IPS-NIHi11 (cell line): ENCODE data around the gene STX4.

Experiments
- DNase-seq: peaks from one replicate; pipeline ENCODE4 v3.0.0; 2012; ENCODE audit warnings: mixed read lengths, low spot score

The STX4 gene

DNA sequence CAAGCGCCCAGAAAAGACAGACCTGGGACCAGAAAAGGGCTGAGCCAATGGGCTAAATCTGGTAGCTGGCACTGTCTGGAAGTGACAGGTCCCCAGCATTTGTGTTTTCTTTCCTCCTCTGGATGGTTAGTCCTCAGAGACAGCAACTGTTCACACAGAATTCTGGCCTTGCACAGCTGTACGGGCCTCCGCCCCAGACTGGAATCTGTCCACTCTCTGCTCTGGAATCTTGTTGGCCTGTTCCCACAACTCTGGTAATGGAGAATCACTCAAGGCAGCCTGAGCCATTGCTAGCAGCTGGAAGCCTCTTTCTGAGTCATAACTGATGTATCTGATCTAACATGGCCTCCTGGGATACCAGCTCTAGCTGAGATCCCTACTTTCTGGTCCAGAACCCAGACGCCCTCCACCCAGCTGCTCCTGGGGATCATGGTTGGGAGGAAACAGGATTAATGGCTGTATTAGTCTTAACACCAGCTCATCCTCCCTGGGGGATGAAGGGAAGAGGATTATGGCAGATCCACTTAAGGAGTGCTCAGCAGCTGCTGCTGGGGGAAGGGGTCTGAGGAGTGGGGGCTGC is 31.6 kb downstream of the STX4 start:
- DNase-seq, result no peak

GRCh38 chr16:31067342-31067741 is 34.0 kb downstream of the STX4 start:
- no peak for DNase-seq

DNA sequence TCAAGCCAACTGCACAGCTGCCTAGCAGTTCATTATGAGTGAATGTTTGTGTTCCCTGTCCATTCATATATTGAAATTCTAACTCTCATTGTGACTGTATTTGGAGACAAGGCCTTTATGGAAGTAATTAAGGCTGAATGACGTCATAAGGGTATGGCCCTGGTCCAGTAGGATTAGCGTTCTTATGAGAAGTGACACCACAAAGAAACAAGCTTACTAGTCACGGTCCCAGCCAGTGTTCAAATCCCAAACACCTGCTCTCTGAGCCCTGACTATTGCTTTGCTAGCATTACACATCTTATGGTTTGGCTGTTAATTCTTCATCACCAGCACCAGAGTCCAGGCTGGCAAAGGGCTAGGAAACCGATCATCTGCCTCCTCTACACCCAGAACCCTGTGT is 38.5 kb downstream of the STX4 start:
- no peak for DNase-seq

GRCh38 chr16:31072540-31073141 is 39.3 kb downstream of the STX4 start:
- DNase-seq, result no peak

GRCh38 chr16:31073142-31073969 is 40.0 kb downstream of the STX4 start:
- DNase-seq, result peak; percentile 96

- peak; percentile 91 for DNase-seq
These were observed 40.8 kb downstream of the STX4 start, which contains the start of the genes ZNF646 and ZNF668 for GRCh38 chr16:31073970-31074813. TSS of gene ZNF646 (plus strand) at chr16:31074422. CDS start at chr16:31076325, 1,903 bp downstream. TSS of gene ZNF668 (minus strand) at chr16:31074240. CDS start at chr16:31064459, 9,781 bp downstream.

- no peak for DNase-seq
These were observed 41.4 kb downstream of the STX4 start for GRCh38 chr16:31074814-31075183.

DNA sequence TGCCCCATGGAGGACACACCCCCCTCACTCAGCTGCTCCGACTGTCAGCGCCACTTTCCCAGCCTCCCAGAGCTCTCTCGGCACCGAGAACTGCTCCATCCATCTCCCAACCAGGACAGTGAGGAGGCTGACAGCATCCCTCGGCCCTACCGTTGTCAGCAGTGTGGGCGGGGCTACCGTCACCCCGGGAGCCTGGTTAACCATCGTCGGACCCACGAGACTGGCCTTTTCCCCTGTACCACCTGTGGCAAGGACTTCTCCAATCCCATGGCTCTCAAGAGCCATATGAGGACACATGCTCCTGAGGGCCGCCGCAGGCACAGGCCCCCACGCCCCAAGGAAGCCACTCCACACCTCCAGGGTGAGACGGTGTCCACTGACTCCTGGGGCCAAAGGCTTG is 43.0 kb downstream of the STX4 start:
- DNase-seq, result no peak

GRCh38 chr16:31077024-31077423 is 43.7 kb downstream of the STX4 start:
- DNase-seq, result no peak

GRCh38 chr16:31077592-31078396 is 44.4 kb downstream of the STX4 start:
- no peak for DNase-seq

DNA sequence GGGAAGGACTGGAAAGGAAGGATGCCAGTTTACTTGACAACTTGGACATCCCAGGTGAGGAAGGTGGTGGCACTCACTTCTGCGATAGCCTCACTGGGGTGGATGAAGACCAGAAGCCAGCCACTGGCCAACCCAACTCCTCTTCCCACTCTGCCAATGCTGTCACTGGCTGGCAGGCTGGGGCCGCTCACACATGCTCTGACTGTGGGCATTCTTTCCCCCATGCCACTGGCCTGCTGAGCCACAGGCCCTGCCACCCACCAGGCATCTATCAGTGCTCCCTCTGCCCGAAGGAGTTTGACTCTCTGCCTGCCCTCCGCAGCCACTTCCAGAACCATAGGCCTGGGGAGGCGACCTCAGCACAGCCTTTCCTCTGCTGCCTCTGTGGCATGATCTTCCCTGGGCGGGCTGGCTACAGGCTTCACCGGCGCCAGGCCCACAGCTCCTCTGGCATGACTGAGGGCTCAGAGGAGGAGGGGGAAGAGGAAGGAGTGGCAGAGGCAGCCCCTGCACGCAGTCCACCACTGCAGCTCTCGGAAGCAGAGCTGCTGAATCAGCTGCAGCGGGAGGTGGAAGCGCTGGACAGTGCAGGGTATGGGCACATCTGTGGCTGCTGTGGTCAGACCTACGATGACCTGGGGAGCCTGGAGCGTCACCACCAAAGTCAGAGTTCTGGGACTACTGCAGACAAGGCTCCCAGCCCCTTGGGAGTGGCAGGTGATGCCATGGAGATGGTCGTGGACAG is 45.4 kb downstream of the STX4 start:
- DNase-seq, result no peak

- no peak for DNase-seq
These were observed 46.1 kb downstream of the STX4 start for GRCh38 chr16:31079342-31079944.

- no peak for DNase-seq
These were observed 46.8 kb downstream of the STX4 start for GRCh38 chr16:31080035-31080629.

- DNase-seq, result no peak
These were observed 47.5 kb downstream of the STX4 start for GRCh38 chr16:31080756-31081419.

GRCh38 chr16:31081428-31082351 is 48.3 kb downstream of the STX4 start:
- DNase-seq, result no peak

DNA sequence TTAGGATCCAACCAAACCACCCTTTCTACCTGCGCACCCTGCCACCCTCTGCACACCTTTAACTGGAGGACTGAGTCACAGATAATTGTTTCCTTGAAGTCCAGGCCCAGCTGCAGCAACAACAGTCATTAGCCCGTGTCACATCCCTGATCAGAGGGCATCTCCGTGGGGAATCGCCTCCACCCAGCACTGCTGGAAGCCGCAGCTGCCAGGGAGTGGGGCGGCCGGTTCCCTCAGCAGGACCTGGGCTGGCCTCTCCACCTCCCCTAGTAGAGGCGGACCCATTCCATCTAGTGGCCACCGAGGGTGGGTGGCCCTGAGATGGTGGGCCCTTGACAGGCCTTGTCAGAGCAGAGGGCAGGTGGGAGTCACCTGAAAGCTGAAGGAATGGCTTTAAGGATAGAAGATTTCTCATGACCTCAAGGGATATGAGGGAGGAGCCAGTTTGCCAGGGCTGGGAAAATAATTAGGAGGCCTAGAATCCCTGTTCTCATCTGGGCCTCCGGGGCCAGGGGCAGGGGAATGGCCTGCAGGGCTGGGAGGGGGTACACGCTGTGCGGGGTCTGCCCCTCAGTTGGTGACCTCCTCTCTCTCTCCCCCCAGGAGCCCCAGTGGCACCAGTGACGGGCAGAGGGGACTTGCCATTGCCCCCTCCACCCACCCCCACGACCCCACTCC is 49.1 kb downstream of the STX4 start:
- DNase-seq, result no peak

DNA sequence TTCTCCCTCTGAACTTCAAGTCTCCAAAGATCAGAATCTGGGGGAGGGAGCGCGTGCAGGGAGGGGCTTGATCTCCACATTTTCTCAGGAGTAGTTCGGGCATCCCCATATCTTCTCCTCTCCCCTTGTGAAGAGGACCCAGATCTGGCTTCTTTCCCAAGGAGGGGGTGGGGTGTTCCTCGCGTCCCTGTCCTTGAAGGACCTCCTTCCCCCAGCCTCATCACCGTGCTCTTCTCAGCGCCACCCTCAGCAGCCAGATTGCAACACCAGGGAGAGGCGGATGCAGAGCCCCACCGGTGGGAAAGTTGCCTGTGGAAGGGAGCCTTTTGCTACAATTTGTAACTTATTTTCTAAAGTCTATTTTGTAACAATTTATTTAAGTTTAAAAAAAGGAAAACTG is 49.7 kb downstream of the STX4 start:
- DNase-seq, result no peak

- no peak for DNase-seq
These were observed 50.2 kb downstream of the STX4 start for GRCh38 chr16:31083556-31083955.
